SK-N-SH (cell line): ENCODE data around the gene PIBF1.
"Not testable (repeated sequence)": the region's sequence is repeated elsewhere in the genome, so short reads cannot be mapped to it uniquely, and the experiment has no call there.

Experiments
- CTCF ChIP-seq: fragments of 200-600 bp; sonication (generic); IDR thresholded peaks from 2 replicates; pipeline ENCODE4 v1.6.1; 2017; ENCODE audit warnings: antibody characterized with exemption, mild to moderate bottlenecking, moderate library complexity
- EP300 ChIP-seq, 2 experiments: IDR thresholded peaks; 2 replicates each; pipeline versions ENCODE4 v1.4.0 to v1.6.1; 2012; ENCODE audit warnings: borderline replicate concordance in 1 of 2, low read depth in 1 of 2, low read length in 1 of 2
- EZH2phosphoT487 ChIP-seq: fragments of 200-600 bp; sonication (generic); IDR thresholded peaks from 2 replicates; pipeline ENCODE4 v1.6.1; 2017; ENCODE audit warnings: low read depth, mixed run types, mild to moderate bottlenecking, antibody characterized with exemption, moderate library complexity, borderline replicate concordance
- RXRA ChIP-seq: IDR thresholded peaks from 2 replicates; pipeline ENCODE4 v1.4.0; 2012; ENCODE audit warnings: low read depth, mild to moderate bottlenecking, borderline replicate concordance
- SIN3A ChIP-seq: IDR thresholded peaks from 2 replicates; pipeline ENCODE4 v1.6.1; 2012; ENCODE audit warnings: low read depth, mild to moderate bottlenecking, low read length, moderate library complexity, borderline replicate concordance
- TAF1 ChIP-seq: IDR thresholded peaks from 2 replicates; pipeline ENCODE4 v1.6.1; 2012; ENCODE audit warnings: low read depth, mild to moderate bottlenecking, low read length, moderate library complexity, borderline replicate concordance
- TF ChIP-seq, protein P1 (sequence below): IDR thresholded peaks from 2 replicates; pipeline ENCODE4 v1.4.0; 2012; ENCODE audit warnings: low read depth
- TF ChIP-seq, protein P2 (sequence below): IDR thresholded peaks from 2 replicates; pipeline ENCODE4 v1.6.1; 2012; ENCODE audit warnings: mild to moderate bottlenecking, low read depth, low read length, moderate library complexity

DNA sequence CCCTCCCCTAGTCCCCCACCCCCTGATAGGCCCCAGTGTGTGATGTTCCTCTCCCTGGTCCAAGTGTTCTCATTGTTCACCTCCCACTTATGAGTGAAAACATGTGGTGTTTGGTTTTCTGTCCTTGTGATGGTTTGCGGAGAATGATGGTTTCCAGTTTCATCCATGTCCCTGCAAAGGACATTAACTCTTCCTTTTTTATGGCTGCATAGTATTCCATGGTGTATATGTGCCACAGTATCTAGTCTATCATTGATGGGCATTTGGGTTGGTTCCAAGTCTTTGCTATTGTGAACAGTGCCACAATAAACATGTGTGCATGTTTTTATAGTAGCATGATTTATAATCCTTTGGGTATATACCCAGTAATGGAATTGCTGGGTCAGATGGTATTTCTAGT is 24.6 kb downstream of the PIBF1 start:
- TF ChIP-seq TAF1; RXRA; CTCF; EP300 (IDR thresholded peaks at IDR 0.05; ENCODE audit: borderline replicate concordance in 1 of 2, low read depth in 1 of 2, low read length in 1 of 2); EZH2phosphoT487; SIN3A: not testable (repeated sequence)
- TF ChIP-seq, protein P1, sequence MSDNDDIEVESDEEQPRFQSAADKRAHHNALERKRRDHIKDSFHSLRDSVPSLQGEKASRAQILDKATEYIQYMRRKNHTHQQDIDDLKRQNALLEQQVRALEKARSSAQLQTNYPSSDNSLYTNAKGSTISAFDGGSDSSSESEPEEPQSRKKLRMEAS: not testable (repeated sequence)
- TF ChIP-seq, protein P2, sequence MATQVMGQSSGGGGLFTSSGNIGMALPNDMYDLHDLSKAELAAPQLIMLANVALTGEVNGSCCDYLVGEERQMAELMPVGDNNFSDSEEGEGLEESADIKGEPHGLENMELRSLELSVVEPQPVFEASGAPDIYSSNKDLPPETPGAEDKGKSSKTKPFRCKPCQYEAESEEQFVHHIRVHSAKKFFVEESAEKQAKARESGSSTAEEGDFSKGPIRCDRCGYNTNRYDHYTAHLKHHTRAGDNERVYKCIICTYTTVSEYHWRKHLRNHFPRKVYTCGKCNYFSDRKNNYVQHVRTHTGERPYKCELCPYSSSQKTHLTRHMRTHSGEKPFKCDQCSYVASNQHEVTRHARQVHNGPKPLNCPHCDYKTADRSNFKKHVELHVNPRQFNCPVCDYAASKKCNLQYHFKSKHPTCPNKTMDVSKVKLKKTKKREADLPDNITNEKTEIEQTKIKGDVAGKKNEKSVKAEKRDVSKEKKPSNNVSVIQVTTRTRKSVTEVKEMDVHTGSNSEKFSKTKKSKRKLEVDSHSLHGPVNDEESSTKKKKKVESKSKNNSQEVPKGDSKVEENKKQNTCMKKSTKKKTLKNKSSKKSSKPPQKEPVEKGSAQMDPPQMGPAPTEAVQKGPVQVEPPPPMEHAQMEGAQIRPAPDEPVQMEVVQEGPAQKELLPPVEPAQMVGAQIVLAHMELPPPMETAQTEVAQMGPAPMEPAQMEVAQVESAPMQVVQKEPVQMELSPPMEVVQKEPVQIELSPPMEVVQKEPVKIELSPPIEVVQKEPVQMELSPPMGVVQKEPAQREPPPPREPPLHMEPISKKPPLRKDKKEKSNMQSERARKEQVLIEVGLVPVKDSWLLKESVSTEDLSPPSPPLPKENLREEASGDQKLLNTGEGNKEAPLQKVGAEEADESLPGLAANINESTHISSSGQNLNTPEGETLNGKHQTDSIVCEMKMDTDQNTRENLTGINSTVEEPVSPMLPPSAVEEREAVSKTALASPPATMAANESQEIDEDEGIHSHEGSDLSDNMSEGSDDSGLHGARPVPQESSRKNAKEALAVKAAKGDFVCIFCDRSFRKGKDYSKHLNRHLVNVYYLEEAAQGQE: not testable (repeated sequence)
